HepG2 (cell line): ENCODE data around the gene ELAPOR1. TPM values are rescaled to one million over a fixed set of nuclear protein-coding genes. Genes with fewer than 3 reads are reported as not detected.

Source experiments
- CBFB ChIP-seq: sonication (generic); formaldehyde crosslinking; IDR thresholded peaks from 2 replicates; pipeline ENCODE4 v1.4.0; 2020; ENCODE audit warnings: missing genetic modification reagents
- EHMT2 ChIP-seq: fragments of 200-600 bp; sonication (generic); IDR thresholded peaks from 2 replicates; pipeline ENCODE4 v1.7.0; 2017; ENCODE audit warnings: antibody characterized with exemption, low read depth, low read length, borderline replicate concordance
- HMGA1 ChIP-seq: sonication (generic); formaldehyde crosslinking; conservative IDR thresholded peaks from 2 replicates; pipeline ENCODE4 v1.4.0; 2020; ENCODE audit warnings: missing genetic modification reagents
- KDM3A ChIP-seq: IDR thresholded peaks from 2 replicates; pipeline ENCODE4 v1.6.1; 2018; ENCODE audit warnings: low read depth, missing compliant biosample characterization
- MBNL3 ChIP-seq: fragments of 250-450 bp; sonication (Bioruptor Pico); conservative IDR thresholded peaks from 2 replicates; pipeline ENCODE4 v1.8.0; 2022; ENCODE audit warnings: mild to moderate bottlenecking, inconsistent platforms
- MED1 ChIP-seq: sonication (generic); formaldehyde crosslinking; IDR thresholded peaks from 2 replicates; pipeline ENCODE4 v1.4.0; 2020; ENCODE audit warnings: missing genetic modification reagents
- MYPOP ChIP-seq: sonication (generic); formaldehyde crosslinking; IDR thresholded peaks from 2 replicates; pipeline ENCODE4 v1.8.1; 2023; ENCODE audit warnings: mild to moderate bottlenecking, moderate library complexity, missing genetic modification reagents
- NONO ChIP-seq, 2 experiments: fragments of 450-650 bp in 1 of 2; sonication (generic) in 1 of 2; formaldehyde crosslinking in 1 of 2; IDR thresholded peaks in 1 of 2; conservative IDR thresholded peaks in 1 of 2; 2 replicates each; pipeline versions ENCODE4 v1.6.1 to v1.8.0; 2017 to 2022; ENCODE audit warnings: mild to moderate bottlenecking in 1 of 2, missing genetic modification reagents in 1 of 2, moderate library complexity in 1 of 2
- NR1H2 ChIP-seq: sonication (generic); formaldehyde crosslinking; IDR thresholded peaks from 2 replicates; pipeline ENCODE4 v1.8.1; 2022; ENCODE audit warnings: low read depth, missing genetic modification reagents, borderline replicate concordance
- PBX3 ChIP-seq: sonication (generic); formaldehyde crosslinking; IDR thresholded peaks from 2 replicates; pipeline ENCODE4 v1.8.1; 2023; ENCODE audit warnings: missing genetic modification reagents, inconsistent platforms, borderline replicate concordance
- RORA ChIP-seq: sonication (generic); formaldehyde crosslinking; IDR thresholded peaks from 2 replicates; pipeline ENCODE4 v1.5.0; 2020; ENCODE audit warnings: mild to moderate bottlenecking, missing genetic modification reagents, moderate library complexity
- SATB2 ChIP-seq: sonication (generic); formaldehyde crosslinking; IDR thresholded peaks from 2 replicates; pipeline ENCODE4 v1.5.0; 2020; ENCODE audit warnings: missing genetic modification reagents
- SRSF4 ChIP-seq: fragments of 200-400 bp; formaldehyde crosslinking; IDR thresholded peaks from one replicate; pipeline ENCODE4 v1.6.1; 2018; ENCODE audit warnings: mild to moderate bottlenecking, low read depth, low read length, moderate library complexity; ENCODE audit not compliant: poor library complexity, severe bottlenecking
- XBP1 ChIP-seq: sonication (generic); formaldehyde crosslinking; IDR thresholded peaks from 2 replicates; pipeline ENCODE4 v1.5.0; 2020; ENCODE audit warnings: missing genetic modification reagents
- ZNF256 ChIP-seq: sonication (generic); formaldehyde crosslinking; conservative IDR thresholded peaks from 2 replicates; pipeline ENCODE4 v1.4.0; 2020; ENCODE audit warnings: missing genetic modification reagents
- ZNF337 ChIP-seq: sonication (generic); formaldehyde crosslinking; IDR thresholded peaks from 2 replicates; pipeline ENCODE4 v1.5.1; 2020; ENCODE audit warnings: missing genetic modification reagents, low read depth, mild to moderate bottlenecking, borderline replicate concordance
- ZNF747 ChIP-seq: sonication (generic); formaldehyde crosslinking; IDR thresholded peaks from 2 replicates; pipeline ENCODE4 v1.8.1; 2023; ENCODE audit warnings: missing genetic modification reagents, mild to moderate bottlenecking, borderline replicate concordance
- ZSCAN21 ChIP-seq: sonication (generic); formaldehyde crosslinking; IDR thresholded peaks from 2 replicates; pipeline ENCODE4 v1.8.0; 2022; ENCODE audit warnings: mild to moderate bottlenecking, missing genetic modification reagents, moderate library complexity, borderline replicate concordance
- polyA plus RNA-seq, 8 experiments: library from polyadenylated mRNA; depleted of rRNA in 3 of 8; stranded (reverse) in 7 of 8; unstranded in 1 of 8; fragments of >200 nt; fragmentation: Illumina TruSeq in 4 of 8; extraction: Trizol in 4 of 8; gene quantifications; 2 replicates each; pipeline versions ENCODE4 v1.2.1 to v1.2.3, GENCODE V29; 2011 to 2016; ENCODE audit warnings: low read depth in 4 of 8, missing spikeins in 1 of 8, mixed read lengths in 1 of 8; ENCODE audit not compliant: insufficient read depth in 1 of 8
- total RNA-seq, 5 experiments: library from RNA; depleted of rRNA; stranded (reverse); fragments of >200 nt; fragmentation: Illumina TruSeq; extraction: Trizol; gene quantifications; 2 replicates each; pipeline ENCODE4 v1.2.3, GENCODE V29; 2016; ENCODE audit warnings: low read depth in 1 of 5
- TF ChIP-seq, protein P1 (sequence below): sonication (generic); formaldehyde crosslinking; IDR thresholded peaks from 2 replicates; pipeline ENCODE4 v1.8.1; 2023; ENCODE audit warnings: mild to moderate bottlenecking, missing genetic modification reagents
- TF ChIP-seq, protein P2 (sequence below): IDR thresholded peaks from 2 replicates; pipeline ENCODE4 v1.6.1; 2016; ENCODE audit warnings: missing compliant biosample characterization, missing genetic modification reagents, borderline replicate concordance
- TF ChIP-seq, protein P3 (sequence below): sonication (generic); formaldehyde crosslinking; IDR thresholded peaks from 2 replicates; pipeline ENCODE4 v1.8.0; 2022; ENCODE audit warnings: low read depth, missing genetic modification reagents
- TF ChIP-seq, protein P4 (sequence below): sonication (generic); formaldehyde crosslinking; IDR thresholded peaks from 2 replicates; pipeline ENCODE4 v1.8.0; 2022; ENCODE audit warnings: missing genetic modification reagents, mild to moderate bottlenecking, borderline replicate concordance

The ELAPOR1 gene
- total and polyA plus RNA-seq, 2 of the 13 experiments (the other 11 are each of a cell fraction or from before 2014, with no cell fraction given): 0.13 to 0.20 TPM

DNA sequence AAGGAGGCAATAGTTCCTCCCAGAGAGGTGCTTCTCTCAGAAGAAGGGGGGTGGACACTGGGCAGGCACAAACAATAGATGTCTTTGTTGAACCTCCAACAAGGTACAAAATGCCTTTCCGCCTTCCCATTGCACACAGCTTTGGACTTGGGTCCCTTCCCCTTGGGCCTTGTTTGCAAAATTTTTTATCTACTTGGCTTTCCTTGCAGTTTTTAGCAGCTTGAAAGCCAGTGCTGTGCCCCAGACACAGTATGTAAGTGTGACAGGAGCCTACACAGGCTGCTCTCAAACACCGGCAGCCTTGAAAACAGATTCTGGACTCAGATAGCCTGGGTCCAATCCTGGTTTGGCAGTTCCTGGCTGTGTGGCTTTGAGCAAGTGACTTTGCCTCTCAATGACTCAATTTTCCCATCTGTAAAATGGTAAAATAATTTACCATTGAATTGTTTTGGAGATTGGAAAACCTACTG is 43.0 kb downstream of the ELAPOR1 start (continued):
- TF ChIP-seq, protein P1, sequence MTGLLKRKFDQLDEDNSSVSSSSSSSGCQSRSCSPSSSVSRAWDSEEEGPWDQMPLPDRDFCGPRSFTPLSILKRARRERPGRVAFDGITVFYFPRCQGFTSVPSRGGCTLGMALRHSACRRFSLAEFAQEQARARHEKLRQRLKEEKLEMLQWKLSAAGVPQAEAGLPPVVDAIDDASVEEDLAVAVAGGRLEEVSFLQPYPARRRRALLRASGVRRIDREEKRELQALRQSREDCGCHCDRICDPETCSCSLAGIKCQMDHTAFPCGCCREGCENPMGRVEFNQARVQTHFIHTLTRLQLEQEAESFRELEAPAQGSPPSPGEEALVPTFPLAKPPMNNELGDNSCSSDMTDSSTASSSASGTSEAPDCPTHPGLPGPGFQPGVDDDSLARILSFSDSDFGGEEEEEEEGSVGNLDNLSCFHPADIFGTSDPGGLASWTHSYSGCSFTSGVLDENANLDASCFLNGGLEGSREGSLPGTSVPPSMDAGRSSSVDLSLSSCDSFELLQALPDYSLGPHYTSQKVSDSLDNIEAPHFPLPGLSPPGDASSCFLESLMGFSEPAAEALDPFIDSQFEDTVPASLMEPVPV (CRISPR knock-in tag): no peak; the same call in 1 of the 2 replicates
- TF ChIP-seq PBX3 (CRISPR knock-in tag) (no peak), RORA (CRISPR knock-in tag) (no peak), ZNF747 (CRISPR knock-in tag) (no peak), CBFB (CRISPR knock-in tag) (no peak), ZSCAN21 (no peak), ZNF337 (CRISPR knock-in tag) (no peak), NONO (IDR thresholded peaks at IDR 0.05) (no peak), NONO (CRISPR knock-in tag; conservative IDR thresholded peaks at IDR 0.05) (peak; percentile 69), XBP1 (CRISPR knock-in tag) (no peak), MED1 (CRISPR knock-in tag) (no peak), MYPOP (CRISPR knock-in tag) (no peak), NR1H2 (no peak), SATB2 (CRISPR knock-in tag) (no peak), SRSF4 (no peak), EHMT2 (no peak), ZNF256 (CRISPR knock-in tag) (no peak), KDM3A (CRISPR knock-in tag) (no peak), MBNL3 (CRISPR knock-in tag) (no peak), HMGA1 (CRISPR knock-in tag) (no peak)
- TF ChIP-seq, protein P2, sequence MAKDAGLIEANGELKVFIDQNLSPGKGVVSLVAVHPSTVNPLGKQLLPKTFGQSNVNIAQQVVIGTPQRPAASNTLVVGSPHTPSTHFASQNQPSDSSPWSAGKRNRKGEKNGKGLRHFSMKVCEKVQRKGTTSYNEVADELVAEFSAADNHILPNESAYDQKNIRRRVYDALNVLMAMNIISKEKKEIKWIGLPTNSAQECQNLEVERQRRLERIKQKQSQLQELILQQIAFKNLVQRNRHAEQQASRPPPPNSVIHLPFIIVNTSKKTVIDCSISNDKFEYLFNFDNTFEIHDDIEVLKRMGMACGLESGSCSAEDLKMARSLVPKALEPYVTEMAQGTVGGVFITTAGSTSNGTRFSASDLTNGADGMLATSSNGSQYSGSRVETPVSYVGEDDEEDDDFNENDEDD: no peak
- TF ChIP-seq, protein P3, sequence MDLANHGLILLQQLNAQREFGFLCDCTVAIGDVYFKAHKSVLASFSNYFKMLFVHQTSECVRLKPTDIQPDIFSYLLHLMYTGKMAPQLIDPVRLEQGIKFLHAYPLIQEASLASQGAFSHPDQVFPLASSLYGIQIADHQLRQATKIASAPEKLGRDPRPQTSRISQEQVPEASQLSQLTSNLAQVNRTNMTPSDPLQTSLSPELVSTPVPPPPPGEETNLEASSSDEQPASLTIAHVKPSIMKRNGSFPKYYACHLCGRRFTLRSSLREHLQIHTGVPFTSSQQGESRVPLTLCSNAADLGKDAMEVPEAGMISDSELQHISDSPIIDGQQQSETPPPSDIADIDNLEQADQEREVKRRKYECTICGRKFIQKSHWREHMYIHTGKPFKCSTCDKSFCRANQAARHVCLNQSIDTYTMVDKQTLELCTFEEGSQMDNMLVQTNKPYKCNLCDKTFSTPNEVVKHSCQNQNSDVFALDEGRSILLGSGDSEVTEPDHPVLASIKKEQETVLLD: no peak
- TF ChIP-seq, protein P4, sequence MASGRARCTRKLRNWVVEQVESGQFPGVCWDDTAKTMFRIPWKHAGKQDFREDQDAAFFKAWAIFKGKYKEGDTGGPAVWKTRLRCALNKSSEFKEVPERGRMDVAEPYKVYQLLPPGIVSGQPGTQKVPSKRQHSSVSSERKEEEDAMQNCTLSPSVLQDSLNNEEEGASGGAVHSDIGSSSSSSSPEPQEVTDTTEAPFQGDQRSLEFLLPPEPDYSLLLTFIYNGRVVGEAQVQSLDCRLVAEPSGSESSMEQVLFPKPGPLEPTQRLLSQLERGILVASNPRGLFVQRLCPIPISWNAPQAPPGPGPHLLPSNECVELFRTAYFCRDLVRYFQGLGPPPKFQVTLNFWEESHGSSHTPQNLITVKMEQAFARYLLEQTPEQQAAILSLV (CRISPR knock-in tag): no peak
